DMS53 treated with DMSO at 0.1 percent for 48 hours (cell line): Measurements from ENCODE around the gene P2RY6.

ENCODE experiments used
- DNase-seq: peaks from one replicate; lab custom pipeline; 2025; ENCODE audit not compliant: unreplicated experiment; lab: John Stamatoyannopoulos, UW

P2RY6 gene

DNA sequence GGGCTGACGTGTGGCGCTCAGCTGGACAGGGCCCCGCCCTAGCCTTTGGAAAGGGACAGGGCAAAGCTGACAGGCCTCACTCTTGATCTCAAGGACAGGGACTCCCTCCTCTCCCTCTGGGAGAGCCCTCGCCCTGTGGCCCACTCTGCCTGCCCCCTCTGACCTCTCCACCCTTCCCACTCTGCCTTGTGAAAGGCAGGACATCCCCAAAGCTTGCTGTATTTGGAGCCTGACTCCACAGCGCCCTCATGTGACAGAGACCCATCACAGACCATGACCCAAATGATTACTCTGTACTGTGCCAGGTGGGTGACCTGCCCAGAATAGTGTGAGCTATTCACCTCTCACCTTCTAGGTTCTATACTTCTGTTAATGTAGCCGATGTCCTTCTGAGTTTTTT is 35.3 kb upstream of the P2RY6 start:
- DNase-seq, result peak; percentile 40

DNA sequence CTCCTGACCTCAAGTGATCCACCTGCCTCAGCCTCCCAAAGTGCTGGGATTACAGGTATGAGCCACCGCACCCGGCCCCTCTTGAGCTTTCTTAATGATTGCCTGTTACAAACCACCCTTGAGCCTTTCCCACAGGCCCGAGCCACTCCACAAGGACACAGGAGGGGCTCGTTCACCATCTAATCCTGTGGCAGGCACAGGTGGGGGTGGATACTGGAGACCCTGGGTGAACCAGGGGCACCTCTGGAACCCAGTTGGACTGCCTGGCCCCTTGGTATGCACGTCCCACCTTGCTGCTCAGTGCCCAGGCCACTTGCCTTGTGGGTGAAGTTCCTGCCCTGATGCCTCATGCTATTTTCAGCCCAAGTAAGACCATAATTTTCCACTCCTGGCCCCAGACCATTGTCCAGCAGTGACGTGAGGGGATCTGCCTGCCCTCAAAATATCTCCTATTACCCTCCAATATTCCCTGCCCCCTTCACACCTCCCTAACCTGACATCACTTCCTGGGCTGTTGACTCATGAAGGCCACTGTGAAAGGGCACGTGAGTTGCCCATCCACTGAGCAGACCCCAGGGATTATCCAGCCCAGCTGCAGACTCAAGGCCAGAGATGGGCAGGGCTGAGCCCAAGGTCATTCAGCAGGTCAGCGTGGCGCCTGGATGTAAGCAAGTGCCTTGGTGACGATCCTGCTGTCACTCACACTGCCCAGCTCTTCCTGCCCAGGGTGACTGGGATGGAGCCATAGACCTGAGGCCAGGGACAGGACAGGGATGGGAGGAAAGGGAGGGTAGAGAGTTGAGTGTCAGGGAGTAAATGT is 34.5 kb upstream of the P2RY6 start:
- no peak for DNase-seq

DNA sequence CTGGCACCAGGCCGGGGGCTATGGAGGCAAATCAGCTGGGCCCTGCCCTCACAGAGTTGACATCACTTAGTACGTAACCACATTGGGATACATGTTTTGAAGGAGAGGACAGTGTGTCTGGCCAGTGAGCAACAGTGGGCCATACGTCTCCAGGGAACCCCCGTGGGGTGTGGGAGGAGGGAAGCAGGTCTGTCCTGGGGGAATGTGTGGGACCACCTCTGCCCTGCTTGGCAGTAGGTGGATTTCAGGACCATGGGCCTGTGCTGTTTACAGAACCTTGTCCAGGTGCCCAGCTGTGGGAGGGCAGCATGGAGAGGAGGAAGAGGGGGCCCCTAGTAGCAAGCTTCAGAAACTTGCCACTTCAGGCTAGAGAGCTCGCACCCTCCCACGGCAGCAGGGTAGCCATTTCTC is 33.0 kb upstream of the P2RY6 start:
- DNase-seq, result no peak

DNA sequence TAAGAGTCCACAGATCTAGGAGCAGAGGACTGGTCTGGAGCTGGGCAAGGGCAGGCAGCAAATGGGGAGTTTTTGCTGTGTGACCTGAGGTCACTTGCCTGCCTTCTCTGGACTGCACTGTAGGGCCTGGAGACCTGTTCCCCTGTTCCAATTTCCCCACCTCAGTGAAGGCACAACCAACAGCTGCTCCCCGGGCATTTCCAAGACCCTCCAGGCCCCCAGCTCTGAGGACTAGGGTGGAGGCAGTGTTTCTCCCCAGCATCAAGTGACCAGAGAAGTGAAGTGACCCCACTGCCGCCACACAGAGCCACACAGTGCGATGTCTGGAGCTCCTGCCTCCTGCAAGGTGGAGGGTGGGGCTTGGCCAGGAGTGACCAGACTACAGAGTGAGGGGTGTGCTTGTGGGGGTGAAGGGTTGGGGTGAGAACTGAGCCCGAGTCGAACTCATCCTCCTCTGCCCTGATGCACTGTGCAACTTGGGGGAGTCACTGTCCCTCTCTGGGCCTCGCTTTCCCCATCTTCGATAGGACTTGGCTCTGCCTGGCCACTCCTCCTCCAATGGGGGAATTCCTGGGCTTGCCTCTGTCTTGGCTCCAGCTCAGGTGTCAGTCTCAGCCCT is 32.5 kb upstream of the P2RY6 start:
- DNase-seq, result no peak

DNA sequence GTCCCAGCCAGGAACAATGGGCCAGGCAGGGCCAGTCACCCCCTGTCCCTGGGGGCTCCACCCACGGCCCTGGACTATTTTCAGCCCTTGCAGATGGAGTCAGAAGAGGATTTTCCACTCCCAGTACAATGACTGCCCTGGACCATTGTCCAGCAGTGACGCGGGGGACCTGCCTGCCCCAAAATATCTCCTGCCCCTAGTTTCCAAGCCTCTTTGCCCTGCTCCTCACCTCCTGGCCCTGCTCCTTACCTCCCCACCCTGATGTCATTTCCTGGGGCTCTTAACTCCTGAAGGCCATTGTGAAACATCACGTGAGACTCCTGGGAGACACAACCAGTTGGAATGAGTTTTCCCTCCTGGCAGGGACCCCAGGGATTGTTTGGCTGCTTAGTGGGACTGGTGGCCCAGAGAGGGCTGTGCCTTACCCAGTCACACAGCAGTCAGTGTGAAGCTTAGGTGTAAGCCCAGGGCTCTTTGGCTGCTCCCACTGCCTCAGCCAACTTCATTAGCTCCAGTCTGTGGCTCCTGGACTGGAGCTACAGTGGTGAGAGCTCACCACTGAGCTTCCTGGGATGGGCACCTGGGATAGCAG is 31.9 kb upstream of the P2RY6 start:
- no peak for DNase-seq

DNA sequence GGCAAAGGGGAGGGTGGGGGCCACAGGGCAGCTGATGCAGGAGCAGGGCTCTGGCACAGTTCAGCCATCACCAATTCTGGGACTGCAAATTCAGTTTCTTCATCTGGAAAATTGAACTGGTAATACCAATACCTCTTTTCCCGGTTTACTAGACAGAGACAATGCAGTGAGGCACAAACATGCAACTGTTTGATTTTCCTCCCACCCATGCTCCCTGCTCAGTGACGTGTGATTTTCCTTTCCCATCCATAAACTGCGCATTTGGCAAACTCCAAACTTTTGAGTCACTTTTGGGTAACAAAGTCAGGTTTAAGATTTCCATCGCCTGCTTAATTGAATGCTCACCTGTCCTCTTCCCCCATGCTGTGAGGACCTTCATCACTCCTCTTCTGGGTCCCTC is 30.8 kb upstream of the P2RY6 start:
- DNase-seq, result no peak

DNA sequence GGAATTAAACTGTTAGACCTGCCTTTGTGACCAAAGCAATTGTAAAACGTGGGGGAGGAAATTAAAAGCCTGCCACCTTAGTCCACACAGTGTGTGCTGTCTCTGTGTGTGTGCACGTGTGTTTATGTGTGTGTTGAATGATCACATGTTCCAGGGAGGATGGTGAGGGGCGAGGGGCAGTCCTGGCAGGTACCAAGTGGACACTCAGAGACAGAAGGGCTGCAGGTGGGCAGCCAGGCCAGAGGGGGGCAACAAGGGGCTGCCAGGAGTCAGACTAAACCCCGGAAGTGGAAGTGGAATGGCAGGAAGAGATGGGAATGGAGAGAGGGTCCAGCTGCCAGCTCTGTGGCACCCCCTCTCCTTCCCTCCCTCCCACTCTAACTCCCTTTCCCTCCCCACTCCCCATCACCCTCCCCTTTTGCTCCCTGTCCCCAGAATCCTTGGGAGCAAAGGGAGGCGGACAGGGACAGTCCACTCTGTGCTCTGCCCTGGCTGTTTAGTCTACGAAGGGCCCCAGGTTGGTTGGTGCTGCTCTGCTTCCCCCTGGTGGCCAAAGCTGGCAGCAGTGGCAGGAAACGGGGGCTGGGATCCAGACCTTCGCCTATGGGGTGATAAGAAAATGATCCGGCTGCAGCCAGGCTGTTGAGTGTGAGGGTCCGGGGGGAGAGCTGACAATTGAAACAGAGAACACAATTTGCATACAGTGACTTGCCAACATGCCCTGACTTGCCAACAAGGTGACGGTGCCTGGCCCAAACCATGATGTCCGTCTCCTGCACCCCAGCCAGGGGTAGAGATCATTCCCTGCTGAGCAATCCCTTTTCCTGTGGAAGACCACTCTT is 29.7 kb upstream of the P2RY6 start:
- peak; percentile 85 for DNase-seq

DNA sequence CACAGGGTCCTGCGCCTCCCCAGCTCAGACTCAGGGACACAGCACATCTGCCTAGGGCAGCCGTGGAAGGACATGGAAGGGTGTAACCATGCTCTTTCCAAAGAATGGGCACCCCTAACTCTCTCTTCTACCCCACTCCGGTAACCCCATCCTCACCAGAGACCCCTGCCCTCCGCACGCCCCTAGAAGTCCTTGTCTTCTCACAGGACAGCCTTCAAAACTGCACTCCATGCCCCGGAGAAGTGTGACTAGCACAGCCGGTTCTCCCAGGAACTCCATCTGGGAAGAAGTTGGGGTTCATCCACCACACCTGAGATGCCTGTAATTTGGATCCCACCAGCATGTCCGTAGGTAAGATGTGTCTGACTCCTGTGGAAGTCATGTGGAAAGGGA is 29.0 kb upstream of the P2RY6 start:
- DNase-seq, result no peak

DNA sequence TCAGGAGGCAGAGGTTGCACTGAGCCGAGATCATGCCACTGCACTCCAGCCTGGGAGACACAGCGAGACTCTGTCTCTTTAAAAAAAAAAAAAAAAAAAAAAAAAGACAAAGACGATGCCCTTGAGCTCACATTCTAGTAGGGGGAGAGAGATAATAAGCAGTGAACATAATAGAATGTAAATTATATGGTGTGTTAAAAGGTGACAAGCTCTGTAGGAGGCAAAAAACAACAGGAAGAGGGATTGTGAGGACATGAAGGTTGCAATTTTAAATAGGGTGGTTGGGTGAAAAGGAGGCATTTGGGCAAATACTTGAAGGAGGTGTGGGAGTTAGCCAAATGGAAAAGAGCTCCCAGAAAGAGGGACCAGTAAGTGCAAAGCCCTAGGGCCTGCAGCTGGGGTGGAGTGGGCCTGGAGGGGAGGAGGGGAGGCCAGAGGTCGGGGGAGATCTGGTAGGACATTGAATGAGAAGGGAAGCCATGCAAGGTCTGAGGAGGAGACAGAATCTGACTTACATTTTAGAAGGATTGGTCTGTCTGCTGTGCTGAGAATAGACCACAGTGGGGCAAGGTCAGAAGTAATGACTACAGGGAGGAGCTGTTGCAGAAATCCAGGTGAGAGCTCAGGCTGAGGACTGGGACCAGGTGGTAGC is 27.4 kb upstream of the P2RY6 start:
- DNase-seq, result no peak

DNA sequence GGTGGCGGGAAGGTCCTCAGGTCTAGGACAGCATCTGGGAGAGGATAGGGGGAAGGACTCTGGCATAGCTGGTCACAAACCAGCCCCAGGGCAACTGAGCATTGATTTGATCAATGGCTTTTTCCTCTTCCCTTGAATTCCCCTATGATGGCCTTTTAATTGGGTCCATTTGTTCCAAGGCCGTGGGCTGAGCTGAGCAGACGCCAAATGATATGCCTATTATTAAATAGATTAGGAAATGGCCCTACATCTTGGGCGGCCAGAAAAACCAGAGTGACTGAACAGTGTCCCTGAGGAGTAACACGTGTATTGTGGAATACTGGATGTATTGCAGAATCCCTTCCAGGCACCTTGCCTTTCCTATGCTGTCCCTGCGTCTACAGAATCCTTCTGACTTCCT is 26.7 kb upstream of the P2RY6 start:
- DNase-seq, result no peak

DNA sequence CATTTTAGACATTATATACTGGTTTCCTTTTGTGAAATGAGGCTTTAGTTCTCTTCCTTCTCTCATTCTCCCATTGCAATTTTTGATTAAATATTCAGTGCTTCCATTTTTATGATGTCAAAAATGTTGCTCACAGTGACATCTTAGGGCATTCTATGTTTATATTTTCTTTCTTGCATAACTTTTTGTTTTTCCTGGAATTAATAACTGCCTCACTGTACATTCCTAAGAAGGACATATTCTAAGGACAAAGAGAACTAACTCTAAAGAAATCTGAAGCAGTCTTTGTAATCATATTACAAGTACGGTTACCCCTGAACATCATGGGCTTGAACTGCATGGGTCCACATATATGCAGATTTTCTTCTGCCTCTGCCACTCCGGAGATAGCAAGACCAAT is 25.8 kb upstream of the P2RY6 start:
- no peak for DNase-seq

DNA sequence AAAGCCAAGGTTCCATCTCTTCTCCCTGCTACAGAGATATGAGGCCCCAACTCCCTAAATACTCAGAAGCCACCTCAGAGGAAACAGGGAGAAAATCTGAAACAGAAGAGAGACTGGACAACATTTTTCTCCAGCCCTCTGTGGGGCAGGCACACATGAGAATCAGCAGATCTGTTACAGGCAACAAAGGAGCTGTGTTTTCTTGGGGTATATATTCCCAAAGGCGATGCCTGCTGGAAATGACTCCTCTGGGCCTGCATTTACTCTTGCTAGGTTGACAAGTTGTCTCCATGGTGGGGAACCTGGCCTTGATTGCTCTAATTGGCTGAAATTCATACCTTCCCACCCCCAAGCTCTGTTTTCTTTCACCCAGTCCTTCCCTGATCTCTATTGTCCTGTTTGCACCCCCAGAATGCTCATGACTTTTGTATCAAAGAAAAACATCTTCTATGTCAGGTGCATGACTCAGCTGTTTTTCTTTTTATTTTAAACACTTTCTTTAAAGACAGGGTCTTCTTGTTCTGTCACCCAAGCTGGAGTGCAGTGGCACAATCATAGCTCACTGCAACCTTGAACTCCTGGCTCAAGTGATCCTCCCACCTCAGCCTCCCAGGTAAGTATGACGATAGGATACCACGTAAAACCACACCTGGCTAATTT is 23.5 kb upstream of the P2RY6 start:
- DNase-seq, result no peak

DNA sequence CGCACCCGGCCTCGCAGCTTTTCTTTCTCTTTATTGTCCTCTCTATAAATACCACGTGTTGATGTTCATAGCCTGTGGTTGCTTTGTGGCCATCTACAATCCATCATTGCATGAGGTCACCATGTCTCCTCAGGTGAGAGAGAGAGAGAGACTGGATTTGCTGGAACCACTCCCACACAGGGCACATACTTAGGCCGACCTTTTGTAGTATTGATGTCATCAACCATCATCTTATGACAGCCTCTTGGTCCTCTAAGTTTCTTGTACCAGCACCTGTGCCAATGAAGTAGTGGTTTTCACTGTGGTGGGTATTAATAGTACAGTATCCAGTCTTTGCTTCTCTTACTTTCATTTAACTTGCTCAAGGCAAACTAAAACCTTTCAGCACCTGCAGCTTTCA is 22.8 kb upstream of the P2RY6 start:
- peak; percentile 13 for DNase-seq

DNA sequence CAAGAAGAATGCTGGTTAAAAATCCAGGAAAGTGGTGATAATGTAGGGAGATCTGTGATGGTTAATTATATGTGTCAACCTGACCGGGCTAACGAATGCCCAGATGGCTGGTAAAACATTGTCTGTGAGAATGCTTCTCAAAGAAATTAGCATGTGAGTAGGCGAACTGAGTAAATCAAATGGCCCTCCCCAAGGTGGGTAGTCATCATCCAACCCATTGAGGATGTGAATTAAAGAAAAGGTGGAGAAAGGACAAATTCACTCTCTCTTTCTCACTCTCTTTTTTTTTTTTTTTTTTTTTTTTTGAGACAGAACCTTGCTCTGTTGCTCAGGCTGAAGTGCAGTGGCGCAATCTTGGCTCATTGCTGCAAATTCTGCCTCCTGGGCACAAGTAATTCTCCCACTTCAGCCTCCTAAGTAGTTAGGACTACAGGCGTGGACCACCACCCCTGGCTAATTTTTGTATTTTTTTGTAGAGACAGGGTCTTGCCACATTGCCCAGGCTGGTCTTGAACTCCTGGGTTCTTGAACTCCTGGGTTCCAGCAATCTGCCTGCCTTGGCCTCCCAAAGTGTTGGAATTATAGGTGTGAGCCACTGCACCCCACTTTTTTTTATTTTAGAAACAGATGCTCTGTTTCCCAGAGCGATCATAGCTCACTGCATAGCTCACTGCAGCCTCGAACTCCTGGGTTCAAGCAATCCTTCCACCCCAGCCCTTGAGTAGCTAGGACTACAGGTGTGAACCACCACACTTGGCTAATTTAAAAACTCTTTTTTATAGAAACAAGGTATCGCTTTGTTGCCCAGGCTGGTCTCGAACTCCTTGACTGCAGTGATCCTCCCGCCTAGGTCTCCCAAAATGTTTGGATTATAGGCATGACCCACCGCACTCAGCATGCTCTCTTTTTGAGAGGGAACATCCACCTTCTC is 22.0 kb upstream of the P2RY6 start:
- DNase-seq, result no peak

DNA sequence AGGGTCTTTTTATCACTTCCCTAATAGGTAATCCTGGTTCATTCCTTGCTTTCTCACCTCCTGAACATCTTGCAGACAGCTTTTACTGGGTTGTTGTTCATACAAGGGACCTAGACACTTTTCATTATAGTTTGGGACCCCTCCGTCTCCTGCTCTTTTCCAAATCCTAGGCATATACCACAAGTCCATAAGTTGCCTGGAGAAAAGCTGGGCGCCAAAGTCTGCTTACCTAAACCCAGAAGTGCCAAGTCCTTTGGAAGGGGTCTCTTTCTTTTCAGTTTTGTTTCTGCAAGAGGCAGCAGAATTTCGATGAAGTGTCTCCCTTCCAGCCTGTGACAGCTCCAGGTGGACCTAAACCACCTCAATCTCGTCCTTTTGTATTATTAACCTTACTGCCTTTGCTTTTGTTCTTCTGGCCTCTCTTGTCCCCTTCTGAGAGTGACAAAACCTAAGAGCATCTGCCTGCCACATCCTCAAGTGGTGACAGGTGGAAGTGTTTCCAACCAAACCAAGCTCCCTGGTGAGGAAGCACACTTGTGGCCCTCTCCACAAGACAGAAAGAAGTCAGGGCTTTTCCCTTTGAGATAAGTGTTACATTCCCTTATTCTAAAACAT is 19.5 kb upstream of the P2RY6 start:
- DNase-seq, result peak; percentile 92

DNA sequence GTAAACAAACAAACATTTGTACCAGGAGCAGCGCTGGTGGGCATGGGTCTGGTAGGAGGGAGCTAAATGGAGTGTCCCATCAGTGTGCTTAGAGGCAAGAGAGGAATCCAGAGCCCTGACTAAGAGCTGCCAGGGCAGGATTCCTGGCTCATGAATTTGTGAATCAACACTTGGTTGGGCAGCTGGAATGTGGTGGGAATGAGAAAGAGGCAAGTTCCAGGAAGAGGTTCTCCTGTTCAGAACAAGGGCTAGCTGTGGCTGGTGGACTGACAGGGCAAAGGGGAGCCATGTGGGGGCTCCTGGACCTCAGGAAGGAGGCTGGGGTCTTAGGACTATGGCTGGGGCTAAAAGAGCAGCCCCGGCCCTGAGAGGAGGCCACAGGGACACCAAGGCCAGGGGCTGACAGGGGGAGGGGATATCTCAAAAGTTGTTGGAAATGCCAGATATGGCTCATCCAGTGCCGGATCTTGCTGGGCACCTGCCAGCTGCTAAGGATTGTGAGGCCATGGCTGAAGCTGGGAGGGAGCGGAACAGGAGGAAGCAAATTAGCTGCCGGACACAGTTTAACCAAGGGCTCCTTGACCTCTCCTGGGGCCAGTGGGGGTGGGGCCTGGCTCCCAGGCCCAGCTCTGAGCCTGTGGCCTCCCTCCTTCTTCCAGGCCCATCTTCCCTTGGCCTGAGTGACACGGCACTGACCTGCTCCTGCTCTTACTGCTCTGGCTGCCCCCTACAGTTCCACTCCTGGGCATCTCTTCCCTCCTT is 14.6 kb upstream of the P2RY6 start:
- no peak for DNase-seq

DNA sequence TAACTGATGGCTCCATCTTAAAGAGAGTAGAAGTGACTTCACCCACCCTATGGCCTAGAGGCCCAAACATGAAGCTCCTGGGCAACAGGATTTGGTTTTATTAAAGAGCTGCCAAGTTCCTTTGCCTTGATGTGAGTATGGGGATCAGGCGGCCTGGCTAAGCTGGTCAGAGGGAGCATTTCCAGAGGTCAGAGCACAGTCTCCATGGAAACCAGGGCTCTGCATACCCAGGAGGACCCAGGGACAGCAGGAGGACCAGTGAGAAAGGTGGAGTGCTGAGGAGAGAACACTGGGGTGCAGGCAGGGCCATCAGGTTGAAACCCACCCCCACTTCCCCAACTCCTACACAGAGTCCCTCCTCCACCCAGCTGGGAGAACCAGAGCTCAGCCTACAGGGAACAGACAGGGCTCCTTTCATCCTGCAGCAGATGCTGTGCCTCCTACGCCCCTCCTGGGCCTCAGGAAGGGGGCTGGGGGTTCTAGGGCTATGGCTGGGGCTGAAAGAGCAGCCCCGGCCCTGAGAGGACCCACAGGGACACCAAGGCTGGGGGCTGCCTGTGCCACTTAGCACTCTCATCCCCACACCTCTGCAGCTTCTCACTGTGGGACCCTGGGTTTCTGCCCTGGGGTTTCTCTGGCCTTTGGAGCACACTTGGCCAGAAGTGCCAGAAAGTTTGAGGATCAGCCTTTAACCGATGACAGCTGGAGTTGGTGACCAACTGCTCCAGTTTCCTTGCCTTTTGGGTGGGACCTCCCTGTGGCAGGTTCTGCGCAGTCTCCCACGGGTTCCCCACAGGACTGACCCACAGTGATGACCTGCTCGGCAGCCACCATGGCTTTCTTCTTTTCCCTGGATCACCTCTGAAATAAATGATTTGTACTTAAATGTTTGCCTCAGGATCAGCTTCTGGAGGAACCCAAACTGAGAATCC is 13.8 kb upstream of the P2RY6 start:
- no peak for DNase-seq
